RWPE2 (cell line): ENCODE results near the gene LSM14A.
"Not testable (repeated sequence)": the region's sequence is repeated elsewhere in the genome, so short reads cannot be mapped to it uniquely, and the experiment has no call there.

ENCODE experiments used
- ATAC-seq: fragments of 200-7000 bp; cut with Tn5 transposase; 3 replicates; pipeline ENCODE4 v1.9.1; 2021; ENCODE audit warnings: low read depth
- DNase-seq: peaks from one replicate; pipeline ENCODE4 v3.0.0-alpha.2; 2020; ENCODE audit warnings: low spot score
- H3K27ac ChIP-seq: fragments of 450-650 bp; 2 replicates; pipeline ENCODE4 v1.5.1; 2017; ENCODE audit warnings: mild to moderate bottlenecking; ENCODE audit not compliant: poor library complexity, severe bottlenecking
- H3K27me3 ChIP-seq: fragments of 250-450 bp; sonication (Bioruptor Pico); 2 replicates; pipeline ENCODE4 v1.5.1; 2021; ENCODE audit warnings: mild to moderate bottlenecking, moderate library complexity; ENCODE audit not compliant: insufficient read depth, poor library complexity, severe bottlenecking
- H3K36me3 ChIP-seq: fragments of 250-450 bp; sonication (Bioruptor Pico); 2 replicates; pipeline ENCODE4 v1.5.1; 2020; ENCODE audit warnings: low read depth, mild to moderate bottlenecking, moderate library complexity
- H3K4me1 ChIP-seq: fragments of 250-450 bp; sonication (Bioruptor Pico); 2 replicates; pipeline ENCODE4 v1.5.1; 2021; ENCODE audit warnings: mild to moderate bottlenecking, moderate library complexity; ENCODE audit not compliant: insufficient read depth, poor library complexity, severe bottlenecking
- H3K4me3 ChIP-seq: fragments of 250-450 bp; sonication (Bioruptor Pico); 2 replicates; pipeline ENCODE4 v1.5.1; 2021; ENCODE audit warnings: mild to moderate bottlenecking, moderate library complexity; ENCODE audit not compliant: severe bottlenecking
- H3K9me3 ChIP-seq: fragments of 250-450 bp; sonication (Bioruptor Pico); 2 replicates; pipeline ENCODE4 v1.5.1; 2021; ENCODE audit warnings: mild to moderate bottlenecking, moderate library complexity; ENCODE audit not compliant: severe bottlenecking
- TF ChIP-seq, protein P1 (sequence below): fragments of 450-650 bp; IDR thresholded peaks from one replicate; pipeline ENCODE4 v1.5.1; 2017; ENCODE audit warnings: mild to moderate bottlenecking, moderate library complexity; ENCODE audit not compliant: poor library complexity, severe bottlenecking

Gene LSM14A

DNA sequence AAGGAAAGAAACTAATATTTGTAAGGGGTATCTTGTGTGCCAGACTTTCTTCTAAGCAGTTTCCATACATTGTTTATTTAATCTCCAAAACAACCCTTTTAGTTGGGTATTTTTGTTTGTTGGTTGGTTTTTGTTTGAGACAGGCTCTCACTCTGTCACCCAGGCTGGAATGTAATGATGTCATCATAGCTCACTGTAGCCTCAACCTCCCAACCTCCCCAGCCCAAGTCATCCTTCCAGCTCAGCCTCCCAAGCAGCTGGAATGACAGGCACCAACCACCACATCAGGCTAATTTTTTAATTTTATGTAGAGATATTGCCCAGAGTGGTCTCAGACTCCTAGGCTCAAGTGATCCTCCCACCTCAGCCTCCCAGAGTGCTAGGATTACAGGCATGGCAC lies 41.2 kb upstream of the LSM14A start:
- no peaks in the 10 kb centered on the region for H3K27me3 ChIP-seq
- no peak for ATAC-seq
- H3K9me3 ChIP-seq: no peaks in the 10 kb centered on the region
- H3K36me3 ChIP-seq: no peaks in the 10 kb centered on the region
- no peak overlapping the region for H3K27ac ChIP-seq
- H3K4me3 ChIP-seq: no peak overlapping the region
- TF ChIP-seq, protein P1, sequence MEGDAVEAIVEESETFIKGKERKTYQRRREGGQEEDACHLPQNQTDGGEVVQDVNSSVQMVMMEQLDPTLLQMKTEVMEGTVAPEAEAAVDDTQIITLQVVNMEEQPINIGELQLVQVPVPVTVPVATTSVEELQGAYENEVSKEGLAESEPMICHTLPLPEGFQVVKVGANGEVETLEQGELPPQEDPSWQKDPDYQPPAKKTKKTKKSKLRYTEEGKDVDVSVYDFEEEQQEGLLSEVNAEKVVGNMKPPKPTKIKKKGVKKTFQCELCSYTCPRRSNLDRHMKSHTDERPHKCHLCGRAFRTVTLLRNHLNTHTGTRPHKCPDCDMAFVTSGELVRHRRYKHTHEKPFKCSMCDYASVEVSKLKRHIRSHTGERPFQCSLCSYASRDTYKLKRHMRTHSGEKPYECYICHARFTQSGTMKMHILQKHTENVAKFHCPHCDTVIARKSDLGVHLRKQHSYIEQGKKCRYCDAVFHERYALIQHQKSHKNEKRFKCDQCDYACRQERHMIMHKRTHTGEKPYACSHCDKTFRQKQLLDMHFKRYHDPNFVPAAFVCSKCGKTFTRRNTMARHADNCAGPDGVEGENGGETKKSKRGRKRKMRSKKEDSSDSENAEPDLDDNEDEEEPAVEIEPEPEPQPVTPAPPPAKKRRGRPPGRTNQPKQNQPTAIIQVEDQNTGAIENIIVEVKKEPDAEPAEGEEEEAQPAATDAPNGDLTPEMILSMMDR: no peak
- H3K4me1 ChIP-seq: no peaks in the 10 kb centered on the region
- DNase-seq: no peak

DNA sequence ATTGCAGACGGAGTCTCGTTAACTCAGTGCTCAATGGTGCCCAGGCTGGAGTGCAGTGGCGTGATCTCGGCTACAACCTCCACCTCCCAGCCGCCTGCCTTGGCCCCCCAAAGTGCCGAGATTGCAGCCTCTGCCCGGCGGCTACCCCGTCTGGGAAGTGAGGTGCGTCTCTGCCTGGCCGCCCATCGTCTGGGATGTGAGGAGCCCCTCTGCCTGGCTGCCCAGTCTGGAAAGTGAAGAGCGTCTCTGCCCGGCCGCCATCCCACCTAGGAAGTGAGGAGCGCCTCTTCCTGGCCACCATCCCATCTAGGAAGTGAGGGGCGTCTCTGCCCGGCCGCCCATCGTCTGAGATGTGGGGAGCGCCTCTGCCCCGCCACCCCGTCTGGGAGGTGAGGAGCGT lies 40.2 kb upstream of the LSM14A start:
- DNase-seq: not testable (repeated sequence)

DNA sequence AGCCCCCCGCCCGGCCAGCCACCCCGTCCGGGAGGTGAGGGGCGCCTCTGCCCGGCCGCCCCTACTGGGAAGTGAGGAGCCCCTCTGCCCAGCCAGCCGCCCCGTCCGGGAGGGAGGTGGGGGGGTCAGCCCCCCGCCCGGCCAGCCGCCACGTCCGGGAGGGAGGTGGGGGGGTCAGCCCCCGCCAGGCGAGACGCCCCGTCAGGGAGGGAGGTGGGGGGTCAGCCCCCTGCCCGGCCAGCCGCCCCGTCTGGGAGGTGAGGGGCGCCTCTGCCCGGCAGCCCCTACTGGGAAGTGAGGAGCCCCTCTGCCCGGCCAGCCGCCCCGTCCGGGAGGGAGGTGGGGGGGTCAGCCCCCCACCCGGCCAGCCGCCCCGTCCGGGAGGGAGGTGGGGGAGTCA lies 39.6 kb upstream of the LSM14A start:
- not testable (repeated sequence) for H3K4me1 ChIP-seq, H3K27me3 ChIP-seq, ATAC-seq, H3K4me3 ChIP-seq, DNase-seq, H3K27ac ChIP-seq, H3K9me3 ChIP-seq, H3K36me3 ChIP-seq

More for the DNA sequence above, 40.2 kb upstream of the LSM14A start:
- not testable (repeated sequence) for H3K4me3 ChIP-seq, H3K27ac ChIP-seq, ATAC-seq, H3K27me3 ChIP-seq, H3K9me3 ChIP-seq, H3K4me1 ChIP-seq, H3K36me3 ChIP-seq

DNA sequence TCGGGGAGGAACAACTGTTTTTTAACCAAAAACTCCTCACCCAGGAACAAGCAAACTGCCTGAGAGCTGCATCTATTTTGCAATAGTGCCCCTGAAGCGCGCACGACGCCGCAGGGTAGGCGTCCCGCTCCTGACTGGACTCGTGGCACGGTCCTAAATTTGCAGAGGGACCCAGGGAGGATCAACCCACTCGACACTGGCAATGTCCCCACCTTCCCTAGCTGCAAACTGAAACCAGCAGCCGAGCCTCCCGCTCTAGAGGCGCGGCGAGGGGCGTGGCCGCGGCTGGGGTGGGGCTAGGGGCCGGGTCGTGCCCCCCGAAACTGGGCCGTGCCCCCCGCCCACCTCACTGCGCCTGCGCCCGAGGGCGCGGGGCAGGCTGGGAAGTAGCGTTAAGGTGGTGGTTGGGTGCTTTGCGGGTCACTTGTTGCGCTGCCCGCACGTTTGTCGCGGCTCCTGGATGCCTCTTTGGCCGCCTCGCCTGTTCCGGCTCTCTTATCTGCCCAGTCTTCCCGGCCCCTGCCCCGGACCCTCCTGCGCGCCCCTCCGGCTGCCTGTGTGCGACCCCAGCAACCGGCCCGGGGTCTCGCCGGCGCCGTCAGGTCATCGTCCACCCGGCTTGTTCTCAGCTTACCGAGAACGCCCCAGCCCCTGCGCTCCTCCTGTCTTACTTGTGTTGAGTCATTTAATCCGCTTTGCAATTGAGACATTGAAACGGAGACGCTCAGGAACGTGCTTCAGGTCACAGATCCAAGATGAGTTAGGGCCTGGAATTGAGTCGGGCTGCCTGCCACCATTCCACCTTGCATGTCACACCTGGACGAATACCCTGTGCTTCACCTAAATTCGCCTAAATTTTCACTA lies 37.9 kb upstream of the LSM14A start:
- Histone ChIP-seq H3K36me3 (no peaks in the 10 kb centered on the region), H3K4me3 (peak overlapping the region; percentile 60), H3K27me3 (no peaks in the 10 kb centered on the region), H3K4me1 (no peaks in the 10 kb centered on the region), H3K9me3 (no peaks in the 10 kb centered on the region), H3K27ac (peak overlapping the region; percentile 58)
- TF ChIP-seq, protein P1: no peak
- DNase-seq (peak; percentile 69), ATAC-seq (peak; percentile 89)

DNA sequence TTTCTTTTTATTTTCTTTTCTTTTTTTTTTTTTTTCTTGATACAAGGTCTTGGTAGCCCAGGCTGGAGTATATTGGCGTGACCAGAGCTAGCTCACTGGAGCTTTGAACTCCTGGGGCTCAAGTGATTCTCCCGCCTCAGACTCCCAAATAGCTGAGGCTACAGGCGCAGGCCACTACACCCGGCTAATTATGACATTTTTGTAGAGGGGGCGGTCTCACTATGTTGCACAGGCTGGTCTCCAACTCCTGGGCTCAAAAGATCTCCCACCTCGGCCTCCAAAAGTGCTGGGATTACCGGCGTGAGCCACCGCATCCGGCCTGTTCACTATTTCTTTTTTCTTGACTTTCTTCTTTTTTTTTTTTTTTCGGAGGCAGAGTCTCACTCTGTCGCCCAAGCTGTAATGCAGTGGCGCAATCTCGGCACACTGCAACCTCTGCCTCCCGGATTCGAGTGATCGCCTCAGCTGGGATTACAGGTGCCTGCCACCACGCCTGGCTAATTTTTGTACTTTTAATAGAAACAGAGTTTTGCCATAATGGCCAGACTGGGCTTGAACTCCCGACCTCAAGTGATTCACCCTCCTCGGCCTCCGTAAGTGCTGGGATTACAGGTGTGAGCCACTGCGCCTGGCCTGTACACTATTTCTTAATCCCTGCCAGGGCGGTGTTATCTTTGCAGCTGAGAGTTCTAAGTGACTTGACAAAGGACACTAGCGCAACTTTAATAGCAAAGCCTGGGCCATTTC lies 37.1 kb upstream of the LSM14A start:
- ATAC-seq: no peak
- no peaks in the 10 kb centered on the region for H3K36me3 ChIP-seq
- H3K27ac ChIP-seq: peak overlapping the region; percentile 58
- no peaks in the 10 kb centered on the region for H3K4me1 ChIP-seq
- H3K9me3 ChIP-seq: no peaks in the 10 kb centered on the region
- DNase-seq: no peak
- H3K4me3 ChIP-seq: peak overlapping the region; percentile 60
- no peaks in the 10 kb centered on the region for H3K27me3 ChIP-seq
- TF ChIP-seq, protein P1: no peak
